BJ (cell line): ENCODE data around the gene IVL. TPM values are rescaled to one million over a fixed set of nuclear protein-coding genes. Genes with fewer than 3 reads are reported as not detected.

Experiments used
- CTCF ChIA-PET: fragments of 350-600 bp; formaldehyde crosslinking; extraction: SDS; loops from one replicate; lab custom pipeline; 2021; ENCODE audit warnings: antibody characterized with exemption, inconsistent platforms; lab: Yijun Ruan, JAX
- POLR2A ChIA-PET: fragments of 300-600 bp; sonication (Branson Sonifier 250); formaldehyde crosslinking; extraction: SDS; loops from one replicate; lab custom pipeline; 2021; ENCODE audit warnings: antibody characterized with exemption; lab: Charles Lee
- DNase-seq: peaks from one replicate; pipeline ENCODE4 v3.0.0-alpha.2; 2011; ENCODE audit warnings: low read depth
- H3K27me3 ChIP-seq: 2 replicates; pipeline ENCODE4 v1.6.0; 2011; ENCODE audit warnings: low read length; ENCODE audit not compliant: control insufficient read depth, insufficient read depth
- H3K36me3 ChIP-seq: 2 replicates; pipeline ENCODE4 v1.5.1; 2011; ENCODE audit warnings: low read length; ENCODE audit not compliant: control insufficient read depth, insufficient read depth
- H3K4me3 ChIP-seq: 2 replicates; pipeline ENCODE4 v1.5.1; 2011; ENCODE audit warnings: low read depth, mild to moderate bottlenecking, control low read depth, low read length
- CTCF ChIP-seq: IDR thresholded peaks from 2 replicates; pipeline ENCODE4 v1.5.1; 2011; ENCODE audit warnings: low read depth, mild to moderate bottlenecking, control low read depth, inconsistent platforms, low read length, moderate library complexity; ENCODE audit not compliant: insufficient read depth
- polyA plus RNA-seq: library from polyadenylated mRNA; depleted of rRNA; stranded (reverse); fragments of >200 nt; gene quantifications from 2 replicates; pipeline ENCODE4 v1.2.3, GENCODE V29; 2011; rRNA removed

The IVL gene
- polyA plus RNA-seq, 1 experiment, result 0.05 TPM

DNA sequence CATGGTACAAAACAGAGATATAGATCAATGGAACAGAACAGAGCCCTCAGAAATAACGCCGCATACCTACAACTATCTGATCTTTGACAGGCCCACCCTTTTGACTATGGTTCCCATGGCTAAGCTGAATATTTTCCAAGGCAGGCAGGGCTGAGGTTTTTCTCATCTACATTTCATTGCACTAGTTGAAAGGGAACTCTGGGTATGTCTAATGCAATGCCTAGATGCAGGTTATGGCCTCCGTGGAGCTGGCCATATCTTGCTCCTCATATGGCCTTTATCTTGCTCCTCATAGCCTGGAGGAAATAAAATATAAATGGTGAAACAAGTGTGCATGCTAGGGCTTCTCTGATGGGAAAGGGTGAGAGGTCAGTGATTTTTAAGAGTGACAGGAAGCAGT is 49.2 kb downstream of the IVL start:
- Histone ChIP-seq H3K36me3 (no peaks in the 10 kb centered on the region), H3K27me3 (no peaks in the 10 kb centered on the region), H3K4me3 (no peak overlapping the region)
- CTCF ChIA-PET, result no interaction called here
- TF ChIP-seq CTCF, result no peak
- DNase-seq, result no peak
- POLR2A ChIA-PET, result no interaction called here

DNA sequence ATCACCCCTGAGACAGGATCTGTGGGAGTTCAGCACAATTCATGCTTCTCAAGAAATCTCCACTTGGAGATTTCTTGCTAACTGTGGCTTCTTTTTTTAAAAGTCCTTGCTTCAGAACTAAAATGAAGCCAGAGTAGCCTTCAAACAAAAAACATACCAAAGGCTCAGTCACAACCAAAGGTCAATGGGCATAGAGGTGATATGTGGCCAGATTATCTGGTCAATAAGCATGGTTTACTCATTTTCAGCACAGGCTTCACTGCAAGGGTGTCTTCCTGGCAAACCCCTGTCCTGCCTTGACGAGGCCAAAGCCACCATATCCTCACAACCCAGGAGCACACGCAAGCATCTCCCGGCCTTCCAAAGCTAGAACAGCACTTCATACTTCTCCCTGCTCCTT is 50.9 kb downstream of the IVL start:
- POLR2A ChIA-PET, result no interaction called here
- H3K36me3 ChIP-seq, result no peaks in the 10 kb centered on the region
- CTCF ChIA-PET, result no interaction called here

GRCh38 chr1:152959801-152960451 is 51.6 kb downstream of the IVL start:
- DNase-seq, result no peak
- ChIA-PET CTCF (no interaction called here), POLR2A (no interaction called here)
- no peak overlapping the region for H3K4me3 ChIP-seq
- no peaks in the 10 kb centered on the region for H3K36me3 ChIP-seq
- no peaks in the 10 kb centered on the region for H3K27me3 ChIP-seq
- TF ChIP-seq CTCF, result no peak

More for the DNA sequence above, 50.9 kb downstream of the IVL start:
- Histone ChIP-seq H3K4me3 (no peak overlapping the region), H3K27me3 (no peaks in the 10 kb centered on the region)
- DNase-seq, result no peak
- no peak for TF ChIP-seq CTCF

DNA sequence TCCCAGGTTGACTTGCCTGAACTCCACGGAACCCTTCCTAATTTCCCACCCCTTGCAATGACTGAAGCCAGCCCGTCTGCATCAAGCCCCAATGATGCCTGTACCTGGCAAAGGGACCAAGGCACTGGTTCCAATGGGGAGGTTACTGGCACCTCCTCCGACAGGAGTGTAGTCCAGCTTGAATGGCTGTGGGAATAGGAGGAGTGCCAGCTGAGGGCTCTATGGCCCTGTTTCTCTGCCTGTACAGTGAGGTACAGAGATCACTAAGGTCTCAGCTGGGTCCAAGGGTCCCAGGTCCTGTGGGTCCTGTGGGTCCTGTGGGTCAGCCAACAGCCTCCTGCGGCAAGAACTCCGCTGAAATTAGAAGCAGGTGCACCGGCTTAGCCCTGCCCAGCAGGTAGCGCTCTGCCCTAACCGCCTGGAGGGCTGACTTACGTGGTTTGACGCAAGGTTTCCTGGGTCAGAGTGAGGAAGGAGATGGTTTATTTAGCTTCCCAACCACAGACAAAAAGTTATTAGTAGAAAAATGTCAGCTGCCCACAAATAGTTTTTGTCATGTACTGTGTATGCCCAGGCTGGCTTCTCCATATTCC is 52.2 kb downstream of the IVL start:
- Histone ChIP-seq H3K27me3 (no peaks in the 10 kb centered on the region), H3K4me3 (no peak overlapping the region), H3K36me3 (no peaks in the 10 kb centered on the region)
- no peak for DNase-seq
- no peak for TF ChIP-seq CTCF
- ChIA-PET CTCF (no interaction called here), POLR2A (no interaction called here)

Other genes with a start within 250 kb of the IVL start
- not detected in 2 replicates for gene LCE2D, start 245.2 kb upstream of the IVL start, polyA plus RNA-seq
- gene LCE2C, start 233.3 kb upstream of the IVL start, polyA plus RNA-seq, result not detected in 2 replicates
- not detected in 2 replicates for gene LCE2B, start 222.4 kb upstream of the IVL start, polyA plus RNA-seq
- not detected in 2 replicates for gene LCE2A, start 210.2 kb upstream of the IVL start, polyA plus RNA-seq
- not detected in 2 replicates for gene LCE4A, start 200.4 kb upstream of the IVL start, polyA plus RNA-seq
- not detected in 2 replicates for gene KPRP, start 150.5 kb upstream of the IVL start, polyA plus RNA-seq
- gene LCE1F, start 133.4 kb upstream of the IVL start, polyA plus RNA-seq, result not detected in 2 replicates
- not detected in 2 replicates for gene LCE1E, start 122.3 kb upstream of the IVL start, polyA plus RNA-seq
- not detected in 2 replicates for gene LCE1D, start 111.8 kb upstream of the IVL start, polyA plus RNA-seq
- not detected in 2 replicates for gene LCE1C, start 101.9 kb upstream of the IVL start, polyA plus RNA-seq
- not detected in 2 replicates for gene LCE1B, start 96.6 kb upstream of the IVL start, polyA plus RNA-seq
- not detected in 2 replicates for gene LCE1A, start 81.1 kb upstream of the IVL start, polyA plus RNA-seq
- gene LCE6A, start 65.7 kb upstream of the IVL start, polyA plus RNA-seq, result not detected in 2 replicates
- gene LCE7A, start 48.5 kb upstream of the IVL start, polyA plus RNA-seq, result not detected in 2 replicates
- not detected in 2 replicates for gene SMCP, start 30.2 kb upstream of the IVL start, polyA plus RNA-seq
- not detected in 2 replicates for gene SPRR5, start 38.7 kb downstream of the IVL start, polyA plus RNA-seq
- not detected in 2 replicates for gene SPRR4, start 62.1 kb downstream of the IVL start, polyA plus RNA-seq
- gene SPRR1A, start 75.5 kb downstream of the IVL start, polyA plus RNA-seq, result not detected in 2 replicates
- not detected in 2 replicates for gene SPRR3, start 93.2 kb downstream of the IVL start, polyA plus RNA-seq
- not detected in 2 replicates for gene SPRR1B, start 122.7 kb downstream of the IVL start, polyA plus RNA-seq
- gene SPRR2D, start 132.6 kb downstream of the IVL start, polyA plus RNA-seq, result not detected in 2 replicates
- not detected in 2 replicates for gene SPRR2A, start 149.0 kb downstream of the IVL start, polyA plus RNA-seq
- gene SPRR2B, start 163.1 kb downstream of the IVL start, polyA plus RNA-seq, result not detected in 2 replicates
- gene SPRR2E, start 186.0 kb downstream of the IVL start, polyA plus RNA-seq, result not detected in 2 replicates
- gene SPRR2F, start 205.0 kb downstream of the IVL start, polyA plus RNA-seq, result not detected in 2 replicates
- gene SPRR2G, start 242.3 kb downstream of the IVL start, polyA plus RNA-seq, result not detected in 2 replicates